GM19397 (cell line): ENCODE measurements around the gene NCF4.

Experiments
- ATAC-seq: cut with Tn5 transposase; IDR thresholded peaks from one replicate; pipeline ENCODE4 v1.9.1; 2021; ENCODE audit warnings: mild to moderate bottlenecking, moderate library complexity; ENCODE audit not compliant: unreplicated experiment

The NCF4 gene

DNA sequence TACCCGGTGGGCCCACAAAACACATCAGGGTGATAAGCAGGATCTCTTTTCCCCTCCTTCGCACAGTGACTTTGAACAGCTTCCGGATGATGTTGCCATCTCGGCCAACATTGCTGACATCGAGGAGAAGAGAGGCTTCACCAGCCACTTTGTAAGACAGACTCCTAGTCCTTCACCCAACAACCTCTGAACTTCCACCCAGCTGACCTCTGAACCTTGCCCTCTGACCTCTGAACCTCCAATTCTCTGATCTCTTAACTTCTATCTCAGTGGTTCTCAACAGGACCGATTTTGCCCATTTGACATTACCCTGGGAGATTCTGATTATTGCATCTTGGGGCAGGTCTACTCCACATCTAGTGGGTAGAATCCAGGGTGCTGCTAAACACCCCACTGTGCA, 3.2 kb downstream of the NCF4 start:
- ATAC-seq, result no peak

DNA sequence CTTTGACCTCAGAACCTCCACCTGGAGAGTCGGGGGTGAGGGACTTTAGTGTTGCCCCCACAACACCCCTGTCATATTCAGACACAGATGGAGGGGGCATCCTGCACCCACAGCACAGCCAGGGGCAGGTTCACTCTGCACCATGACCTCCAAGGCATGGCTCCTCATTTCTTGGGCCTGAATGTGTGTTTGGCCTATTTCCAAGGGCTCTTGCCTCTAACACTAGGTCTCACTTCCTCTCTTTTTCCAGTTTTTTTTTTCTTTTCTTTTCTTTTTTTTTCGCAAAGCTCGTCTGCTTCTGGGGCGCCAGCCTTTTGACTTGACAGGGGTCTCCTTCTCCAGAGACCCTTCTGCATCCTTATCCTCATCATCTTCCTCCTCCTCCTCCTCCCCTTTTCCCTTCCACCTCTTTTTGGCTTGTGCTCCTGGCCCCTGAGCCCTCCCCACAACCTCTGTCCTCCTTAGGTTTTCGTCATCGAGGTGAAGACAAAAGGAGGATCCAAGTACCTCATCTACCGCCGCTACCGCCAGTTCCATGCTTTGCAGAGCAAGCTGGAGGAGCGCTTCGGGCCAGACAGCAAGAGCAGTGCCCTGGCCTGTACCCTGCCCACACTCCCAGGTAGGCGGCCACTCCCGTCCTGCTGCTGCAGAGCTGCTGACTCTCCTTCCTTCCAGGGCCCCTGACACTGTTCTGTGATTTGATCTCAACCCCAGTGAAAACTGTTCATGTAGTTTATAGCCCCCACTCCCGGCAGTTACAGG, 3.8 kb downstream of the NCF4 start:
- ATAC-seq, result no peak

DNA sequence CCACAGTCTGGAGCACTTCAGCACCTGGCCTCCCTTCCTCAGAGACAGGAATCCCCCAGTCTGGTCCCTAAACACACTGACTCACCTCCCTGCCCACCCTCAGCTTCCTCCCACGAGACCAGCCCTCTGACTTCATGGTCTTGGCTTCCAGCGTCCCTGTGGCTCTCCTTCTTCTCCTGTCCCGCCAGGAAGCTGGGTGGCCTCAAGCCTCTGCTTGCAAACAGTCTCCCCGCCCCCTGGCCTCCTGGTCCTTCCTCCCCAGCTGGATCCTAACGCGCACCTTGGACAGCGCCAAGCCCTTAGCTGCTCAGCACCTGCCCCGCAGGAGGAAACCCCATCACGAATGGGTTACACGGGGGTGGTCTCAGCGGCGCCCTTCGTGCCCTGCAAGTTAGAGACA, 4.5 kb downstream of the NCF4 start:
- no peak for ATAC-seq

DNA sequence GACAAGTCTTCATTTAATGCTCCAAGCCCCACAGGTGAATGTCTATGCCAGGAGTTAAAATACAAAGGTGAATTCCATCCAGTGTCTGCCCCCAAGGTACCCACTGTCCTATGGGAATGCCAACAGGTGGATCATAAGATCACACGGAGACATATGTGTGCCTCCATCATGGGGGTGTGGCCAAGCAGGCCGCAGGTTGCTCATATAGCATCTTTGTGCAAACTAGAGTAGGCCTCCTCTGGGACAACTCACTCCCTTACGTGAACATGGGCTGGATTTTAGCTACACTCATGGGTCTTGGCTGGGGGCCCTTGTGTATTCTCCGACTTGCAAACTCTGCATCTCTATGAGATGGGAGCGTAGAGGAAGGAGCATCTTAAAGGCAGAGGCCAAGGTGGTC, 6.9 kb downstream of the NCF4 start:
- no peak for ATAC-seq

DNA sequence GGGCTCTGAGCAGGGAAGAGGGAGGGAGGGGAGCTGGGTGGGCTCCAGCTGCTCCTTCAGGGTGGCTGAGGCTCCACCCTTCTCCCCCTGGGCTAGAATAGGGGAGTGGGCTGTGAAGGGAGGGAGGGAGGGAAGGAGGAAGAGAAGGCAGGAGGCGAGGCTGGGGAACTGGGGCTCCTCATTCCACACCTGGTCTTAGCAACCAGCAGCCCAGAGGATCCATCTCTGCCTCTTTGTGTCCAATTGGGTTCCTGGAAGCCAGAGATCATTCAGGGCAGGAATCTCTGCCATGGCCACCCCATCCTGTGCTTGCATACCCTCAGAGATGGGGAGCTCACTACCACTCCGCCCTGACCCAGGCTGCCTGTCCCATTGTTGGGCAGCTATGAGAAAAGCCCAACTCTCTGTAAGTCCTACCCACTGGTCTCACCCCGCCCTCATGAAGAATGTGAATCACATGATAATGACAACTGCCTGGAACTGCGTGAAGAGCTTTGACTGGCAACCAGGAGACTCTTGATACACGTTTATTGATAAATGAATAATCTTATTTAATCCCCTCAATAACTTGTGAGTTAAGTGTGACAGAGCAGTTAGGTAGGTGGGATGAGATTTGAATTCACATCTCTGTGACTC, 7.9 kb downstream of the NCF4 start:
- no peak for ATAC-seq

DNA sequence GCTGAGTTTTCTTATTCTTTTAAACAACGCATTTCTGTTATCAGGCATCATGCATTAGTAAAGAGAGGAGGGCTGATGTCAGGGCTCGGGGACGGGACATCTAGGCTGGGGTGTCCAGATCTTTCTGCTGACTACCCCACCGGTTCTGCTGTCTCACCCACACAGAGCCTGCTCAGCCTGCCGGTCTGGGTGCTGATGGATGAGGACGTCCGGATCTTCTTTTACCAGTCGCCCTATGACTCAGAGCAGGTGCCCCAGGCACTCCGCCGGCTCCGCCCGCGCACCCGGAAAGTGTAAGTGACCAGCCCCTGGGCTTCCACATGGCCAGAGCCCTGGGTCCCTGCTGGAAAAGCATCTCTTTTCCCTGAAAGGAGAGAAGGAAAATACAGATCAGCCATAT, 9.4 kb downstream of the NCF4 start:
- no peak for ATAC-seq

DNA sequence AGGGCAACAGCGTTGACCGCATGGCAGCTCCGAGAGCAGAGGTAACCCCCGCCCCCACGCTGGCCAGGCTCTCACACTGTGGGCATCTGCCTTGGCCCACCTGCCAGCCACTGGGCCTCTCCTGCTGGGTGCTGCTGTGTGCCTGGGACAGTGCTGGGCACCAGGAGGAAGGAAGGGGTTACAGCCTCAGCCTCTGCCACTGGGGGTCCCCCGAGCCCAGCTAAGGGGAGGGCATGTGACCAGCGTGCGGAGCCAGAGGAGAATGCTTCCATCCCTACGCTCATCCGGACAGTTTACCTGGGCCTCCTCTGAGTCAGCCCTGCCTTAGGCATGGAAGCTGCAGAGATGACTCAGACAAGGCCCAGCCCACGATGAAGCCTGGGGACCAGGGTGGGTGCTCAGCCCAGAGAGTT, 10.9 kb downstream of the NCF4 start:
- ATAC-seq, result no peak

DNA sequence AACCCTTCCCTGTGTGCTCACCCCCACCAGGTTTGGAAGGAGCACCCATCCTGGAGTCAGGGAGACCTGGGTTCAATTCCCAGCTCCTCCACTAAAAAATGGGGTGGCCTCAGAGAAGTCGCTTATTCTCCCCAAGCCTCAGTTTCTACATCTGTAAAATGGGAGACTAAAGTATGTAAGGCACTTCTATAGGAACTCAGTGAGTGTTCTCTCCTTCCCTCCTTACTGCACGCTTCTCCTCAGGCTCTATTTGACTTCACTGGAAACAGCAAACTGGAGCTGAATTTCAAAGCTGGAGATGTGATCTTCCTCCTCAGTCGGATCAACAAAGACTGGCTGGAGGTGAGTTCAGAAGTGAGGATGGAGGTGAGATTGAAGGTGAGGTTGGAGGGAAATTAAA, 11.3 kb downstream of the NCF4 start:
- no peak for ATAC-seq

DNA sequence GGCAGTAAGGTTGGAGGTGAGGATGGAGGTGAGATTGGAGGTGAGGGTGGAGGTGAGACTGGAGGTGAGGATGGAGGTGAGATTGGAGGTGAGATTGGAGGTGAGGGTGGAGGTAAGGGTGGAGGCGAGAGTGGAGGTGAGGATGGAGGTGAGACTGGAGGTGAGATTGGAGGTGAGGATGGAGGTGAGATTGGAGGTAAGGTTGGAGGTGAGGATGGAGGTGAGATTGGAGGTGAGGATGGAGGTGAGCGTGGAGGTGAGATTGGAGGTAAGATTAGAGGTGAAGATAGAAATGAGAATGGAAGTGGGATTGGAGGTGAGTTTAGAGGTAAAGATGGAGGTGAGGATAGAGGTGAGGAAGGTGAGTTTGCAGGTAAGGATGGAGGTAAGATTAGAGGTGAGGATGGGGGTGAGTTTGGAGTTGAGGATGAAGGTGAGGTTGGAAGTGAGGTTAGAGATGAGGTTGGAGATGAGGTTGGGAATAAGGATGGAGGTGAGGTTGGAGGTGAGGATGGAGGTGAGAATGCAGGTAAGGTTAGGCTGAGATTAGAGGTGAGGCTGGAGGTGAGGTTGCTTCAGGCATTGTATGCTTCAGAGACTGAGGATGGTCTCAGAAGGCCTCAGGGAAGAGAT, 12.2 kb downstream of the NCF4 start:
- ATAC-seq, result no peak

DNA sequence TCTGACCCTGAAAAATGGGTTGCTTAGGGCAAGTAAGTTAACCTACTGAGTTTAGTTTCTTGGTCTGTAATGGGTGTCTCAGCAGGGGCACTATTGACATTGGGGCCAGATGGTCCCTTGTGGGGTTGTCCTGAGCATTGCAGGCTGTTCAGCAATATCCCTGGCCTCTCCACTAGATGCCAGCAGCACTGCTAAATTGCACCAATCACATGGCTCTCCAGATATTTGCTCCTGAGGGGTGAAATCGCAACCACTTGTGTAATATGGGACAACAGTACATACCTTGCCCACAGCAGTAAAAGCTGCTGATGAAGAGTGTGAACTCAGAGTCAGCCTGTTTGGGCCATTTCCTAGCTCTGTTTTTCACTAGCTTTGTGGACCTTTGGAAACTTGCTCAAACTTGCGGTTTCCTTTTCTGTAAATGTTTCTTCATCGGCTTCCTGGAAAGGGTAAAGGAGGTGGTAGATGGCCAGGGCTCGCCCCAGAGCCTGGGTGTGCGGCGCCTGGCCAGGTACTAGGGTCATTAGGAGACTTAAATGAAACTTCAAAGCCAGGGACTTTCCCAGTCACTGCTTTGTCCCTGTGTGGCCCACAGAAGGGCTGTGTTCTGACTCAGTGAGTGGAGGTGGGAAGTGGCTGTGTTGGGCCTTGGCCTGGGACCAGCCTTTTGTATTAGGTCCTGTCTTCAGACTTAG, 13.0 kb downstream of the NCF4 start:
- peak; percentile 76 for ATAC-seq

DNA sequence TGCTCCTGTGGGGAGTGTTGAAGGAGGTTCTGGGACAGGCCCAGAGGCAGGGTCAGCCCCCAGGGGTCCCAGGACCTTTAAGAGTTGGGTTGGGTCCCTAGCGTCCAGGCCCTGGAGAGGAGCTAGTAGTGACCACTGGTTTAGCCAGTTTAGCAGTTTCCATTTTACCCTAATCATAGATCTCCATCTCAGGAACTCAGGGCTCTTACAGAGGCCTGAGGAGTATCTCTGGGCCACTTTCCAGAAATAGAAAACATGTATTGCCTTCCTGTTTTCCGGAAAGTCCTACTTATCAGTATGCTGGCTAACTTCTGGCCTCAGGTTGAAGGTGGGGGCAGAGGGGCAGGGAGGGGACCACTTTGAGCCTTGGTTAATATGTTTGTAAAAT, 13.5 kb downstream of the NCF4 start:
- ATAC-seq, result no peak

DNA sequence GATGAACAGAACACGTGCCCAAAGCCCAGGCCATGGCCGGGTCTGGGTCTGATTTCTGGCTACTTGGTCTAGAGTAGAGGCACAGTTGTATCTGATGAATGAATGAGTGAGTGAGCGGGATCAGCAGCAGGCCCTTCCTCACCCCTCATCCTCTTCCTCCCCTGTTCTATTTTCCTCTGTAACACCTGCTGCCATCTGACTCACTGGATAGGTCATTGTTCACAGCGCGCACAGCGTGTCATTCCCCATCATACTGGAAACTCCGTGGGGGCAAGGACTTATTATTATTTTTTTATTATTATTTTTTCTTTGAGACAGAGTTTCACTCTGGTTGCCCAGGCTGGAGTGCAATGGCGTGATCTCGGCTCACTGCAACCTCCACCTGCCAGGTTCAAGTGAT, 13.9 kb downstream of the NCF4 start:
- ATAC-seq, result no peak

DNA sequence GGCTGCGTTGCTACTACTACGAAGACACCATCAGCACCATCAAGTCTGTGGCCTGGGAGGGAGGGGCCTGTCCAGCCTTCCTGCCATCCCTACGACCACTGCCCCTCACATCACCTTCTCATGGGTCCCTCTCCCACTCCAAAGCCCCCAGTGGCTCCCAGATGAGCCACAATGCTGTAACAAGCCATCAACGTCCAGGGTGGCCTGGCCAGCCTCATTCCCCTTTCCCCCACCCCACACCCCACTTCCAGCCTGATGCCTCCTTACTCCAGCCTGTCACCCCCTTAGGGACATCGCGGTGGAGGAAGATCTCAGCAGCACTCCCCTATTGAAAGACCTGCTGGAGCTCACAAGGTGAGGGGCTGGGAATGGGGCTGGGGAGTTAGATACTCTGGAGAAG, 14.9 kb downstream of the NCF4 start:
- no peak for ATAC-seq

DNA sequence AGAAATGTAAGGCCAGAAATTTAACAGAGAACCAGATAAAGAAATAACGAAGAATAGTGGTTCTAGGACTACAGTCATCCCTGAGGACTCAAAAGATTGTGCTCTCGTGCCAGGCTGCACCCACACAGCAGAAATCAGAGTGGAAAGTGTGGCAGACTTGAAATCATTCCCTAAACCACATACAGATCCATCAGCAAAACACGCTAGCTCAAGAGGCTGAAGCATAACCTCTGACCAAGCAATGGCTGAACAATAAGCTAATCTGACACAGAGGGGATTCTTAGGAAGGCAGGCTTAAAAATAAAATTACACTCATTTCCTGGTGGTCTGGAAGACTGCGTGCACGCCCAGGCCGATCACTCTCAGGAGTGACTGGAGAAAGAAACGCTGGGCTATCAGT, 19.0 kb downstream of the NCF4 start:
- ATAC-seq, result no peak

DNA sequence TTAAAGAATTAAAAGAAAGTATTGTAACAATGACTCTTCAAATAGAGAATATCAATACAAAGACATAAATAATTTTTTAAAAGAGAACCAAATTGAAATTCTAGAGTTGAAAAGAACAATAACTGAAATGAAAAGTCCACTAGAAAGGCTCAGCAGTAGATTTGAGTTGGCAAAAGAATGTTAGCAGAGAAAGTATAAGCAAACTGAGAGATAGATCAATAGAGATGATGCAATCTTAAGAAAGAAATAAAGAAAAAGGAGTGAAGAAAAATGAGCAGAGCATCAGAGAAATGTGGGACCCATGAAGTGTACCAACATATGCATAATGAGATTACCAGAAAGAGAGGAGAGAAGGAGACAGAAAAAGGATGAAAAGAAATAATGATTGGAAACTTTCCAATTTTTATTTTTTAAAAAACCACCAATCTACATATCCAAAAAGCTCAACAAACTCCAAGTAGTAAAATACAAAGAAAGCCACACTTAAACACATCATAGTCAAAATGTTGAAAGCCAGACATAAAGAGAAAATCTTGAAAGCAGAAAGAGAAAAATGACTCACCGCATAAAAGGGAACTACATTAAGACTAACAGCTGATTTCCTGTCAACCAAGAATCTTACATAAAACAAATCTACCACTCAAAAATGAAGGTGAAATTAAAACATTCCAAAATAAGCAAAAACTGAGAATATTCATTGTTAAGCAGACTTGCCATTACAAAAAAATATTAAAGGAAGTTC, 20.9 kb downstream of the NCF4 start:
- no peak for ATAC-seq

DNA sequence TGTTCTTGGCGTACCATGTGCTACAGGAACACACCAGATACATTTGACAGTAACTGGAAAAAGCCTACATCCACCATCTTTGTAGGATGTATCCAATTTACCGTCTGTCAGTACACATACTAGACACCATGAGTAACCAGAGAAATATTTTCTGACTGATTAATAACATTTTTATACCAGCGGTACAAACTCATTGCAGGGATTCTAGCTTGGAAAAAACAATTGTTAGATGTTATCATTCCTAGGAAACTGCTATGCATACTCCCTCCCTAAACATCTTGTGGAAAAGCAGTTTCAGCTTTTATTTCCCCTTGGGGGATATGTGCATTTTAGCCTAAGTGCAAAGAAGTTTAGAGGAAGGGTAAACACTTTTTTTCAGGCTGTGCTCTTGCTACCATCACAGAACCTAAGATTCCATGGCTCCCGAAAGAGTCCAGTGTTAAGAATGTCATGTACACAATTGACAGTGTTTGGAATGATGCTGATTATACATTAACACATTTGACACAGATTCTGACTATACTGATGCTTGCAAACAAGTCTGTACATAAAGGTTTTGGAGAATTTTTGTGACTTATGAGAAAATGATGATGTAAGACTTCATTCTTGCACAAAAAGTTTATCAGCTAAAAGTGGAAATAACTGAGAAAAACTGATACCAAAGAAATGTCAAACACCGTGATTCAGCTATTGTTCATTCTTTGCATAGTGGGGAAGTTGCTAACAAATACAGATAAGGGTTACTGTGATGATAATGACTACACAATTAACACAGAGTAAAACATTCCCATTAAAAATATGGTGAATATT, 23.7 kb downstream of the NCF4 start:
- ATAC-seq, result no peak

DNA sequence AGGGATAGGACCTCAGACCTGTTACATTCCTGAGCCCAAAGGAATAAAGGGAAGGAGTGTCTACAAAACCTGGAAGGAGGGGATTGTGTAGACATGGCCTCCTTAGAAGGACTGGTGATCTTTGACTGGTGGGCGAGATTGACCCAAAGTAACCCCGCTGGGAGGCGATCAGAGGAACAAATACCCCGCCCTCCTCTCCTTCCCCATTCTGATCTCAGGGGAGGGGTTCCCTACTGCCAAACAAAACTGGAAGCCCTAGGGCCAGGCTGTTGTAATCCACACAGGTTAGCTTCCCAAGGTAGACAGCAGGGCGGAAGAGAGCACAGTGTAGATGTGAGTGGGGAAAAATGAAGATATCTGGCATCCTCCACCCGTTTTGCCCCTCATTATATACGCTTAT, 24.7 kb downstream of the NCF4 start:
- no peak for ATAC-seq

DNA sequence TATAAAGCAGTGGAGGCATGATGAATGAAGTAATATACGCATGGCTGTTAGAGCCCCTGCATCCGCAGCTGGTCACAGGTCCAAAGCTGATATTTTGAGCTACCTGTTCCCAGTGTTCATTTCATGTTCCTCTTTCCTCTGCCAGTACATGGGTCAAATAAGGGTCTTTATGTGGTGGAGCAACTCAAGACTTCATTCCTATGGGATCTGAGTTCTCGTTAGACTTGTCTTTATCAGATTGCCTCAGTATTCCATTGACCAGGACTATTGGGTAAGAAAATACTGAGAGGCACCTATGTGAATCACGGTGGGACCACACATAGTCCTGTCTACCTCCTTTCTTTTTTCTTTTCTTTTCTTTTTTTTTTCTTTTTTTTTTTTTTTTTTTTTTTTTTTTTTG, 25.2 kb downstream of the NCF4 start:
- ATAC-seq, result no peak

DNA sequence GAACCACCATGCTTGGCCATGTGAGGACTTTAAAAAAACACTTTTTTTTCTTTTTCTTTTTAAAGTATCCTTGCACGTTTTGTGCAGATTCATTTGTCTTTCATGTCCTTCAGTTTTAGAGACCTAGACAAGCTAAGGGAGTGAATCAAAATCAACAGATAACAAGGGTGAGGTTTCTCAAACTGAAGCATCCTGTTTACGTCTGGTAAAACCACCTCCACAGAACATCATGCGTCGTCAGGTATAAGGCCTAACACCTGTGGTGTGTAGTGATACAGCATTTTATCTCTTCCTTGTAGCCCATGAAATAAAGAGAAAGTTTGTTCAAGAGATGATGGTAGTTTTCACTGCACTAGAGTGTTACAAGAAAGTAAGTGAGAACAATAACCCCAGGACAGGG, 26.4 kb downstream of the NCF4 start:
- ATAC-seq, result no peak

DNA sequence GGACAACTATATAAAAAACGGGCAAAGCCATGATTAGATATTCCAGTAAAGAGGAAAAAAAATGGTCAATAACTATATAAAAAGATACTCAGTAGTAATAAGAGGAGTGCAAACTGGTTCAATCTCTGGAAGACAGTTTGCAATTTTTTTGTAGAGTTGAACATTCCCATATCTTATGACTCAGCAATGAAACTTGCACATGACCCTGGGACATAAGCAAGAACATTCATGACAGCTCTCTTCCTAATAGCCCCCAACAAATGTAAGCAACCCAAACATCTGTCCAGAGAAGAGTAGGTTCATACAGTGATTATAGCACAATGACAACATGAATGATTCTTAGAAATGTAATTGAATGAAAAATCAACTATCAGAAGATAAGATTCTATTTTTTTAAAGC, 30.8 kb downstream of the NCF4 start:
- no peak for ATAC-seq
